Coronary artery (tissue), 2 donors: ENCODE measurements around the gene KLHL42.

Experiments
- DNase-seq: peaks from one replicate; pipeline ENCODE4 v3.0.0-alpha.2; 2017; ENCODE audit warnings: low spot score
- H3K27ac ChIP-seq, 2 donors: fragments of 200-600 bp; sonication (generic); one replicate each; pipeline ENCODE4 v1.5.1; 2016 to 2019
- H3K4me3 ChIP-seq: fragments of 200-600 bp; sonication (generic); 2 replicates; pipeline ENCODE4 v1.5.1; 2016; ENCODE audit warnings: mild to moderate bottlenecking, moderate library complexity
- TF ChIP-seq, protein P1 (sequence below): fragments of 200-600 bp; sonication (generic); IDR thresholded peaks from one replicate; pipeline ENCODE4 v1.5.1; 2019; ENCODE audit warnings: antibody characterized with exemption

The KLHL42 gene

GRCh38 chr12:27823038-27823437 is 43.0 kb downstream of the KLHL42 start:
- TF ChIP-seq, protein P1, sequence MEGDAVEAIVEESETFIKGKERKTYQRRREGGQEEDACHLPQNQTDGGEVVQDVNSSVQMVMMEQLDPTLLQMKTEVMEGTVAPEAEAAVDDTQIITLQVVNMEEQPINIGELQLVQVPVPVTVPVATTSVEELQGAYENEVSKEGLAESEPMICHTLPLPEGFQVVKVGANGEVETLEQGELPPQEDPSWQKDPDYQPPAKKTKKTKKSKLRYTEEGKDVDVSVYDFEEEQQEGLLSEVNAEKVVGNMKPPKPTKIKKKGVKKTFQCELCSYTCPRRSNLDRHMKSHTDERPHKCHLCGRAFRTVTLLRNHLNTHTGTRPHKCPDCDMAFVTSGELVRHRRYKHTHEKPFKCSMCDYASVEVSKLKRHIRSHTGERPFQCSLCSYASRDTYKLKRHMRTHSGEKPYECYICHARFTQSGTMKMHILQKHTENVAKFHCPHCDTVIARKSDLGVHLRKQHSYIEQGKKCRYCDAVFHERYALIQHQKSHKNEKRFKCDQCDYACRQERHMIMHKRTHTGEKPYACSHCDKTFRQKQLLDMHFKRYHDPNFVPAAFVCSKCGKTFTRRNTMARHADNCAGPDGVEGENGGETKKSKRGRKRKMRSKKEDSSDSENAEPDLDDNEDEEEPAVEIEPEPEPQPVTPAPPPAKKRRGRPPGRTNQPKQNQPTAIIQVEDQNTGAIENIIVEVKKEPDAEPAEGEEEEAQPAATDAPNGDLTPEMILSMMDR = no peak
- no peak for DNase-seq
- no peak overlapping the region for H3K27ac ChIP-seq
- no peak overlapping the region for H3K4me3 ChIP-seq

DNA sequence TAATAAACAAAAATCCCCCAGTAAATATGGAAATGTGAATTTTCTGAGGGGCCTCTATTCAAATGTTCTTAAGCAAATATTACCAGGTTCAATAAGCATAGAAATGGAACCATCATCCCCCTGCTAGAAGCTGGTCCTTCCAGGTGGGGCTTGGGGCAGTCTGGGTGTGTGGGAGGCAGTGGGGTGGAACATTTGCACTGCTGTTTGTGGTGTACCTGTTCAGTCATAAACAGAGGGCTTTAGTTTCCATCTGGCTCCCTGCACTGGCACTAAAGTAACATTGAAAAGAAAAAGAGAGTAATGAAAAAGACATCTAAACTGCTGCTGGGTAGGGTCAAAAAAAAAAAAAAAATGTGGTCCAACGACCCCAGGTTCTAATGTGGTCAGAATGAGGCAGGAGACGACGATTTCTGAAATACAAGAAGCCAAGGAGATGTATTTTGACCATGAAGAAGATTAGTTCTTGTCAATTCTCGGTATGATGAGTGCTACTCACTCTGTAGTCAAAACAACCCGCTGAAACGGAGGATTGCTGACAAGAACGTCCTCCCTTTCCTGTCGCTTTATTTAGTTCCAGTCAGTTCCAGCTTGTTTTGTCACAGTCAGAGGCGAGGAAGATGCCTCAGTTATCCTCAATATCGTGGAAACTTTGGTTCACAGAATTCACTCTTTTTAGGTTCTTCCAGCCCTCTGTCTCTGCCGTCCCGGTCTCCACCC is 44.3 kb downstream of the KLHL42 start:
- DNase-seq = no peak
- TF ChIP-seq, protein P1 = no peak
- H3K4me3 ChIP-seq = no peak overlapping the region
- no peak overlapping the region for H3K27ac ChIP-seq

- TF ChIP-seq, protein P1 = no peak
- no peak for DNase-seq
- Histone ChIP-seq H3K4me3 (no peak overlapping the region), H3K27ac (no peak overlapping the region)
These were observed 46.0 kb downstream of the KLHL42 start for GRCh38 chr12:27826076-27826475.

DNA sequence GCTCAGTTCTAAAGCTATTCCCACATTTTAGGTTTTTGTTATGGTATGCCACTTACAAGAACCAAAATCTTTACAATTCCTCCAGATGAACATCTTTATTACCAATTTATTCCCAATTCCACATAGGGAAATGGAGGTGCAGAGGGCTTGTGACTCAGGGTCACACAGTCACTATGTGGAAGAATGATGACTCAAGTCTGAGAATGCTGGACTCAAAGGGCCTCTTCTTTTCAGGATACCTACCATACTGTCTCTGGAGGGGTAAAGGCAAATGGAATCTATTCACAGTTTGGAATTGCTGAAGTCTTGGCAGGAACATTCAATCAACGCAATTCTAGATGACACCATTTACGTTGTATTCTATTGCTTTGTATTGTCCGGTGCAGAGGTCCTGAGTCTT is 48.2 kb downstream of the KLHL42 start:
- DNase-seq = no peak
- H3K27ac ChIP-seq = no peak overlapping the region
- TF ChIP-seq, protein P1 = no peak
- no peak overlapping the region for H3K4me3 ChIP-seq

GRCh38 chr12:27838543-27839185 is 58.6 kb downstream of the KLHL42 start:
- DNase-seq = no peak
- no peak overlapping the region for H3K4me3 ChIP-seq
- H3K27ac ChIP-seq = no peak overlapping the region
- TF ChIP-seq, protein P1 = no peak

DNA sequence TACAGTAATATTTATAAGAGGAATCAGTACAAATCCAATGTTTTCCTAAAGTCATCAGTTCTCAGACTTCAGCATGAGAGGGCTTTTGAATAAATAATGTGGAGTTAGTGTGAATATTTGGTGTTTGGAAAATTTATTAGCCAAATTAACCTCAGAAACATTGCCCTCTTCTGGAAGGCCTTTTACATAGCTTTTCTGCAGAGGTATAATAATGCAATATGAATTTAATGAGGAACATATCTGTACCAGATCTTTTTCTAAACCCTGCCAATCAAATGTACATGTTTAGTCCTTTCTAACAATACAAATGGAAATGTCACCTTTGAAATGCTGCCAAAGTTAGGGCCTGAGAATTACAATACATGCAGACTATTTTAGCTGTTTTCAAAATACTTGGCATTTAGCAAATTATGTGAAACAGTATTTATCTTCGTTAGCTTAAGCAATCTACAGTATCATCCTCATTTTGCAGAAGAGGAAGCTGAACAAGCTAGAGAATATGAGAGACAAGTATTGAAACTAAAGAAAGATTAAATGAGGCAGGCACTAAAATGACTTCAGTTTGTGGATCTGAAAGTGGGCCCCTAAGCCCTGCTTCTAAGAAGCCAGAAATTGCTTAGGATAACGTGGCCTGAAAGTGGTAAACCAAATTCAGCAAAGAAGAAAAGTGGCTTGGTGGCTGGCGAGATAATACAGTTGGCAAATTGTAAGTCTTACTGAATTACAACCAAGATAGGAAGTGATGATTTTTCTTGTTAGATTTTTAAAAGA is 60.4 kb downstream of the KLHL42 start:
- DNase-seq = no peak
- no peak overlapping the region for H3K4me3 ChIP-seq
- TF ChIP-seq, protein P1 = no peak
- no peak overlapping the region for H3K27ac ChIP-seq
